Liver (tissue), 3 donors: ENCODE measurements around the gene CLEC2A.
"Not testable (repeated sequence)": the region's sequence is repeated elsewhere in the genome, so short reads cannot be mapped to it uniquely, and the experiment has no call there.

Experiments used
- CTCF ChIP-seq: fragments of 150-350 bp; IDR thresholded peaks from 2 replicates; pipeline ENCODE4 v1.5.1; 2017; ENCODE audit warnings: improper control_type of control experiment, low read depth, low read length; ENCODE audit not compliant: missing input control
- GABPA ChIP-seq, 2 donors: IDR thresholded peaks in 1 of 2; conservative IDR thresholded peaks in 1 of 2; 2 replicates each; pipeline ENCODE4 v1.6.1; 2016; ENCODE audit warnings: antibody characterized with exemption in 2 of 2, mild to moderate bottlenecking in 1 of 2, moderate library complexity in 1 of 2
- RXRA ChIP-seq, 2 donors: IDR thresholded peaks; 2 replicates each; pipeline ENCODE4 v1.6.1; 2017 to 2018; ENCODE audit warnings: antibody characterized with exemption in 2 of 2, mild to moderate bottlenecking in 1 of 2
- TAF1 ChIP-seq: conservative IDR thresholded peaks from 2 replicates; pipeline ENCODE4 v1.6.1; 2016; ENCODE audit warnings: antibody characterized with exemption, mild to moderate bottlenecking
- YY1 ChIP-seq: IDR thresholded peaks from 2 replicates; pipeline ENCODE4 v1.6.1; 2016; ENCODE audit warnings: antibody characterized with exemption, mild to moderate bottlenecking
- TF ChIP-seq, protein P1 (sequence below): IDR thresholded peaks from 2 replicates; pipeline ENCODE4 v1.6.1; 2016; ENCODE audit warnings: antibody characterized with exemption
- TF ChIP-seq, protein P2 (sequence below): IDR thresholded peaks from 2 replicates; pipeline ENCODE4 v1.6.1; 2016; ENCODE audit warnings: antibody characterized with exemption, mild to moderate bottlenecking
- donor health status: healthy.
- donor health status: healthy.

GRCh38 chr12:9976626-9977025, 44.5 kb upstream of the CLEC2A start:
- TF ChIP-seq CTCF; RXRA (IDR thresholded peaks at IDR 0.05); YY1; GABPA (IDR thresholded peaks at IDR 0.05 in 1 of 2, conservative IDR thresholded peaks at IDR 0.05 in 1 of 2); TAF1: not testable (repeated sequence)
- TF ChIP-seq, protein P1, sequence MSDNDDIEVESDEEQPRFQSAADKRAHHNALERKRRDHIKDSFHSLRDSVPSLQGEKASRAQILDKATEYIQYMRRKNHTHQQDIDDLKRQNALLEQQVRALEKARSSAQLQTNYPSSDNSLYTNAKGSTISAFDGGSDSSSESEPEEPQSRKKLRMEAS, result not testable (repeated sequence)
- TF ChIP-seq, protein P2, sequence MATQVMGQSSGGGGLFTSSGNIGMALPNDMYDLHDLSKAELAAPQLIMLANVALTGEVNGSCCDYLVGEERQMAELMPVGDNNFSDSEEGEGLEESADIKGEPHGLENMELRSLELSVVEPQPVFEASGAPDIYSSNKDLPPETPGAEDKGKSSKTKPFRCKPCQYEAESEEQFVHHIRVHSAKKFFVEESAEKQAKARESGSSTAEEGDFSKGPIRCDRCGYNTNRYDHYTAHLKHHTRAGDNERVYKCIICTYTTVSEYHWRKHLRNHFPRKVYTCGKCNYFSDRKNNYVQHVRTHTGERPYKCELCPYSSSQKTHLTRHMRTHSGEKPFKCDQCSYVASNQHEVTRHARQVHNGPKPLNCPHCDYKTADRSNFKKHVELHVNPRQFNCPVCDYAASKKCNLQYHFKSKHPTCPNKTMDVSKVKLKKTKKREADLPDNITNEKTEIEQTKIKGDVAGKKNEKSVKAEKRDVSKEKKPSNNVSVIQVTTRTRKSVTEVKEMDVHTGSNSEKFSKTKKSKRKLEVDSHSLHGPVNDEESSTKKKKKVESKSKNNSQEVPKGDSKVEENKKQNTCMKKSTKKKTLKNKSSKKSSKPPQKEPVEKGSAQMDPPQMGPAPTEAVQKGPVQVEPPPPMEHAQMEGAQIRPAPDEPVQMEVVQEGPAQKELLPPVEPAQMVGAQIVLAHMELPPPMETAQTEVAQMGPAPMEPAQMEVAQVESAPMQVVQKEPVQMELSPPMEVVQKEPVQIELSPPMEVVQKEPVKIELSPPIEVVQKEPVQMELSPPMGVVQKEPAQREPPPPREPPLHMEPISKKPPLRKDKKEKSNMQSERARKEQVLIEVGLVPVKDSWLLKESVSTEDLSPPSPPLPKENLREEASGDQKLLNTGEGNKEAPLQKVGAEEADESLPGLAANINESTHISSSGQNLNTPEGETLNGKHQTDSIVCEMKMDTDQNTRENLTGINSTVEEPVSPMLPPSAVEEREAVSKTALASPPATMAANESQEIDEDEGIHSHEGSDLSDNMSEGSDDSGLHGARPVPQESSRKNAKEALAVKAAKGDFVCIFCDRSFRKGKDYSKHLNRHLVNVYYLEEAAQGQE, result not testable (repeated sequence)
